SHP77 (cell line): ENCODE results near the gene TET2.
A peak's percentile ranks its signal among the peaks of the same experiment; 100 is the strongest.

Experiments used
- DNase-seq, 2 experiments: peaks; one replicate each; lab custom pipeline; 2025; lab: John Stamatoyannopoulos, UW

The TET2 gene

DNA sequence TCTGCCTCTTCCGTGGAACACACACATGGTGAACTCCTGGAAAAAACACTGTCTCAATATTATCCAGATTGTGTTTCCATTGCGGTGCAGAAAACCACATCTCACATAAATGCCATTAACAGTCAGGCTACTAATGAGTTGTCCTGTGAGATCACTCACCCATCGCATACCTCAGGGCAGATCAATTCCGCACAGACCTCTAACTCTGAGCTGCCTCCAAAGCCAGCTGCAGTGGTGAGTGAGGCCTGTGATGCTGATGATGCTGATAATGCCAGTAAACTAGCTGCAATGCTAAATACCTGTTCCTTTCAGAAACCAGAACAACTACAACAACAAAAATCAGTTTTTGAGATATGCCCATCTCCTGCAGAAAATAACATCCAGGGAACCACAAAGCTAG, 87.9 kb downstream of the TET2 start:
- DNase-seq: no peak

DNA sequence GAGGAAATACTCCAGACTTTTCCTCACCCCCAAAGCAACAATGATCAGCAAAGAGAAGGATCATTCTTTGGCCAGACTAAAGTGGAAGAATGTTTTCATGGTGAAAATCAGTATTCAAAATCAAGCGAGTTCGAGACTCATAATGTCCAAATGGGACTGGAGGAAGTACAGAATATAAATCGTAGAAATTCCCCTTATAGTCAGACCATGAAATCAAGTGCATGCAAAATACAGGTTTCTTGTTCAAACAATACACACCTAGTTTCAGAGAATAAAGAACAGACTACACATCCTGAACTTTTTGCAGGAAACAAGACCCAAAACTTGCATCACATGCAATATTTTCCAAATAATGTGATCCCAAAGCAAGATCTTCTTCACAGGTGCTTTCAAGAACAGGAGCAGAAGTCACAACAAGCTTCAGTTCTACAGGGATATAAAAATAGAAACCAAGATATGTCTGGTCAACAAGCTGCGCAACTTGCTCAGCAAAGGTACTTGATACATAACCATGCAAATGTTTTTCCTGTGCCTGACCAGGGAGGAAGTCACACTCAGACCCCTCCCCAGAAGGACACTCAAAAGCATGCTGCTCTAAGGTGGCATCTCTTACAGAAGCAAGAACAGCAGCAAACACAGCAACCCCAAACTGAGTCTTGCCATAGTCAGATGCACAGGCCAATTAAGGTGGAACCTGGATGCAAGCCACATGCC, 89.7 kb downstream of the TET2 start:
- no peak for DNase-seq

GRCh38 chr4:105236916-105237311, 90.2 kb downstream of the TET2 start:
- no peak for DNase-seq

DNA sequence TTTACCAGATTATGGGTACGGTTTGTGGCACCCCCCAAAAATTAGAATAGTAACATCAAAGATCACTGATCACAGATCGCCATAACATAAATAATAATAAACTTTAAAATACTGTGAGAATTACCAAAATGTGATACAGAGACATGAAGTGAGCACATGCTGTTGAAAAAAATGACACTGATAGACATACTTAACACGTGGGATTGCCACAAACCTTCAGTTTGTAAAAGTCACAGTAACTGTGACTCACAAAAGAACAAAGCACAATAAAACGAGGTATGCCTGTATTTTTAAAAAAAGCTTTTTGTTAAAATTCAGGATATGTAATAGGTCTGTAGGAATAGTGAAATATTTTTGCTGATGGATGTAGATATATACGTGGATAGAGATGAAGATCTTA, 93.4 kb downstream of the TET2 start:
- DNase-seq: no peak

DNA sequence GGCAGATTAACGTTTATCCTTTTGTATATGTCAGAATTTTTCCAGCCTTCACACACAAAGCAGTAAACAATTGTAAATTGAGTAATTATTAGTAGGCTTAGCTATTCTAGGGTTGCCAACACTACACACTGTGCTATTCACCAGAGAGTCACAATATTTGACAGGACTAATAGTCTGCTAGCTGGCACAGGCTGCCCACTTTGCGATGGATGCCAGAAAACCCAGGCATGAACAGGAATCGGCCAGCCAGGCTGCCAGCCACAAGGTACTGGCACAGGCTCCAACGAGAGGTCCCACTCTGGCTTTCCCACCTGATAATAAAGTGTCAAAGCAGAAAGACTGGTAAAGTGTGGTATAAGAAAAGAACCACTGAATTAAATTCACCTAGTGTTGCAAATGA, 94.8 kb downstream of the TET2 start:
- no peak for DNase-seq

DNA sequence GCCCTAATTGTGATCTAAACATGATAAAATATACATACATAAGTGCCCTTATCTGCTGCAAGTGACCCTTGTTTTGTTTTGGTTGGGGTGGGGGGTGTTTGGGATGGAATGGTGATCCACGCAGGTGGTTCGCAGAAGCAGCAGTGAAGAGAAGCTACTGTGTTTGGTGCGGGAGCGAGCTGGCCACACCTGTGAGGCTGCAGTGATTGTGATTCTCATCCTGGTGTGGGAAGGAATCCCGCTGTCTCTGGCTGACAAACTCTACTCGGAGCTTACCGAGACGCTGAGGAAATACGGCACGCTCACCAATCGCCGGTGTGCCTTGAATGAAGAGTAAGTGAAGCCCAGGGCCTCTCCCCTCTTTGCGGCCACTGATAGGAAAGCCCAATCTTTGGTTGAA, 96.8 kb downstream of the TET2 start:
- DNase-seq: no peak

GRCh38 chr4:105246712-105247111, 100.0 kb downstream of the TET2 start:
- DNase-seq: no peak

GRCh38 chr4:105248613-105249012, 101.9 kb downstream of the TET2 start:
- DNase-seq: no peak

- no peak for DNase-seq
These were observed 111.3 kb downstream of the TET2 start for GRCh38 chr4:105257817-105258495.

DNA sequence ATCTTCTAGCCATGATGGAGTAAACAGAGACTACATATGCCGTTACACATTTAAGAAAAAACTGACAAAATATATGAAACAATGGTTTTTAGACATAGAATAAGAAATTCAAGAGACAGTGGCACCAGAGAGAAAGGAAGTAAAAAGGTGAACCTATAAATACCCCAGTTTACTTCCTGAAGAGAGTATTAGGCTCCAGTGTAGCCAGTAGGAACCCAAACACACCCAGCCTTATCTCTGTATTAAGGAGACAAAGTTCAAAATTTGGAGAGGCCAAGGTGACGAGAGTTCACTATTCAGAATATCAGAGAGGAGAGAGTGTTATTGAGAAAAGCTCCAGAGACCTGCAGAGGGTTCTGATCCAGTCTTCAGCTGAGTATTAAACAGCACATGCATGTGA, 119.0 kb downstream of the TET2 start:
- no peak for DNase-seq

GRCh38 chr4:105267280-105267679, 120.6 kb downstream of the TET2 start:
- no peak for DNase-seq

DNA sequence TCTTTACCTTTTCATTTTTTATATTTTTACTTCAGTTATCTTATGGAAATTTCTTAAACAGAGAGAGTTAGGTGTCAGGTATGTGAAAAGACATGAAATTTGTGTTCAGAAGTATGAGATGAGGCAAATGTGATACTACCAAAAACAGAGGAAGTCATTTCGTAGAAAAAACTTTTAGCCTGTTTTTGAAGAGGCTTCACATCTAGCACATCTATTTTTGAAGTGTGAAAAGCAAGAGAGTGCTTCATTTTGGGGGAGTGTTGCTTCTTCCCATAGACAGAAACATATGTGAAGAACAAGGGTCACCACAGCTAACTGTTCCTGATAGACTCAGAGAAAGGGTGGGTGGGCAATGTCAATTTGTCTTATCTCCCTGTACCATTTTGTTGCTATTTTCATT, 125.3 kb downstream of the TET2 start:
- no peak for DNase-seq

GRCh38 chr4:105273230-105273629, 126.6 kb downstream of the TET2 start:
- no peak for DNase-seq

DNA sequence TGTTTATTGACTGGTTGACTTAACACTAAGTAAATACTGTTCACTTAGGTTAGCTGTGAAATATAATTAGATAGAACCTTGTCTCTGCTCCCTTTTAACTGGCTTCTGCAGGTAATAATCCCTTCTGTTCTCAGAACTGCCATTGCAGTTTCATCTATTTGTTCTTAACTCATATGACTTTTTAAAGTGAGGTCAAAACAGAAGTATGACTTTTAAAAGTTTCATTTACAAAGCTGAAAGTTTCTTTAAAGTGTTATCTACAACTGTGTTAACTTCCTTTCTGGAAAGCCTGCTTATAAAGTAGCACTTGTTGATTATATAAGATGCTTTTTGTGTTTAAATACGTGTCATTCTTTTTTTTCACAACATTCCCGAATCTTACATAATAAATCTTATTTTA, 127.4 kb downstream of the TET2 start:
- no peak for DNase-seq

DNA sequence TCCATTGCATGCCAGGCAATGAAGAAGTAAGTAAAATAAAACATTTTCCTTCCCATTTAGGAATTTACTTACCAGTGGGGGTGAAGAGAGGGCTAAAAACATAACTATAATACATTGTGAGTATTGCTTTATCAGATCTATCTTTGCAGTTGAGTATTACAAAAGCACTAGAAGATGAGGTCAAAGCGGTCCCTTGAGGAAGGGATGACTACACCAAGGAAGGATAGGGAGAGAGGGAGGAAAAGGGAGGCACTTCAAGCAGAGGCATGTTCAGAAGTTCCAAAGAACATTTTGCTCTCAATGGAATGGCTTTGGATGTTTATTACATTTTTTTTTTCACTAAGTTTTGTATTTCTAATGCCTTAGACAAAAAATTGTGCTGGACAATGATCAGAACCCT, 127.8 kb downstream of the TET2 start:
- no peak for DNase-seq

DNA sequence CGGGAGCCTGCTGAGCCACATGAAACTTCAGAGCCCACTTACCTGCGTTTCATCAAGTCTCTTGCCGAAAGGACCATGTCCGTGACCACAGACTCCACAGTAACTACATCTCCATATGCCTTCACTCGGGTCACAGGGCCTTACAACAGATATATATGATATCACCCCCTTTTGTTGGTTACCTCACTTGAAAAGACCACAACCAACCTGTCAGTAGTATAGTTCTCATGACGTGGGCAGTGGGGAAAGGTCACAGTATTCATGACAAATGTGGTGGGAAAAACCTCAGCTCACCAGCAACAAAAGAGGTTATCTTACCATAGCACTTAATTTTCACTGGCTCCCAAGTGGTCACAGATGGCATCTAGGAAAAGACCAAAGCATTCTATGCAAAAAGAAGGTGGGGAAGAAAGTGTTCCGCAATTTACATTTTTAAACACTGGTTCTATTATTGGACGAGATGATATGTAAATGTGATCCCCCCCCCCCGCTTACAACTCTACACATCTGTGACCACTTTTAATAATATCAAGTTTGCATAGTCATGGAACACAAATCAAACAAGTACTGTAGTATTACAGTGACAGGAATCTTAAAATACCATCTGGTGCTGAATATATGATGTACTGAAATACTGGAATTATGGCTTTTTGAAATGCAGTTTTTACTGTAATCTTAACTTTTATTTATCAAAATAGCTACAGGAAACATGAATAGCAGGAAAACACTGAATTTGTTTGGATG, 129.9 kb downstream of the TET2 start:
- no peak for DNase-seq

DNA sequence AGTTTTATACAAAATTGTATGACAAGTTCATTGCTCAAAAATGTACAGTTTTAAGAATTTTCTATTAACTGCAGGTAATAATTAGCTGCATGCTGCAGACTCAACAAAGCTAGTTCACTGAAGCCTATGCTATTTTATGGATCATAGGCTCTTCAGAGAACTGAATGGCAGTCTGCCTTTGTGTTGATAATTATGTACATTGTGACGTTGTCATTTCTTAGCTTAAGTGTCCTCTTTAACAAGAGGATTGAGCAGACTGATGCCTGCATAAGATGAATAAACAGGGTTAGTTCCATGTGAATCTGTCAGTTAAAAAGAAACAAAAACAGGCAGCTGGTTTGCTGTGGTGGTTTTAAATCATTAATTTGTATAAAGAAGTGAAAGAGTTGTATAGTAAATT, 131.0 kb downstream of the TET2 start:
- peak; percentile 4 to 5 for DNase-seq

GRCh38 chr4:105279314-105279713, 132.6 kb downstream of the TET2 start:
- DNase-seq: no peak

GRCh38 chr4:105280338-105281123, 133.9 kb downstream of the TET2 start:
- no peak for DNase-seq

DNA sequence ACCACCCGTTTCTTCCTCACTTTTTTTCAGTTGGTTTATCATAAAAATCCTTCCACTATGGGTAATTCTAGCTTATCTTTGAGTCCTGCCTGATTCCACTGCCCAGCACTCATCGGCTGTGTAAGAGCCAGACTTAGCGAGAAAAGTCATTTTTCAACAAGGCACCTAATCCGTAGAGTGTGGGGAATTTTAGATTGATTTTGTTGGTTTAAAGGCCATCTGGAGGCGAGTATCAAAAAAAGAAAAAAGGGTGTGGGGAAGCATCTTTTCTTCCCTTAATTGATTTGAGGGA, 134.4 kb downstream of the TET2 start:
- no peak for DNase-seq

DNA sequence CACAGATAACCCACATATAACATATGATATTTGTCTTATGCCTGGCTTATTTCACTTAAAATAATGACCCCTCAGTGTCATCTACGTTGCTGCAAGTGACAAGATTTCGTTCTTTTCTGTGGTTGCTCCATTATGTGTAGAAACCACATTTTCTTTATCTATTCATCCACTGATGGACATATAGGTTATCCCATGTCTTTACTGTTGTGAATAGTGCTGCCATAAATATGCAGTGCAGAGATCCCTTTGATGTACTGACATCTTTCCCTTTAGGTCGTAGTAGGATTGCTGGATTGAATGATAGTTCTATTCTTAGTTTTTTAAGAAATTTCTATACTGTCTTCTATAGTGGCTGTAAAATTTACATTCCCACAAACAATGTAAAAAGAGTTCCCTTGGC, 135.8 kb downstream of the TET2 start:
- no peak for DNase-seq

DNA sequence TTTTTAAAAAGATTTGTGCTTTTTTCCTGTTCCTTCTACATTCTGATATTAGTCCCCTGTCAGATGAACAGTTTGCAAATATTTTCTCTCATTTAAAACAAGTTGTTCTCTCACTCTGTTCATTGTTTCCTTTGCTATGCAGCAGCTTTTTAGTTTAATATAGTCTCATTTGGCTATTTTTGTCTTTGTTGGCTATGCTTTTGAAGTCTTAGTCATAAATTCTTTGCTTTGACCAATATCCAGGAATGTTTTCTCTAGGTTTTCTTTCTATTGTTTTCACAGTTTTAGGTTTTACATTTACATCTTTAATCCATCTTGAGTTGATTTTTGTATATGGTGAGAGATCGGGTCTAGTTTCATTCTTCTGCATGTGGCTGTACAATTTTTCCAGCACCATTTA, 136.8 kb downstream of the TET2 start:
- no peak for DNase-seq

DNA sequence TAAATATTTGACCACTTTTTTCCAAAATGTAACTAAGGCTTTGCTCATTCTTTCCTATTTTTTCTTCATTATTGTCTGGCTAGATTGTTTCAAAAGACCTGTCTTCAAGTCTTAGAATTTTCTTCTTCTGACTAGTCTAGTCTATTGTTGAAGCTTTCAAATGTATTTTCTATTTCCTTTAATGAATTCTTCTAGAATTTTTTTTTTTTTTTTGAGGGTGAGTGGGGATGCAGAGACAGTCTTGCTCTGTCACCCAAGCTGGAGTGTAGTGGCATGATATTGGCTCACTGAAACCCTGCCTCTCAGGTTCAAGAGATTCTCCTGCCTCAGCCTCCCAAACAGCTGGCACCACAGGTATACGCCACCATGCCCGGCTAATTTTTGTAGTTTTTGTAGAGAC, 141.4 kb downstream of the TET2 start:
- no peak for DNase-seq
